Pancreas (tissue), 10 donors: ENCODE data around the gene AQP7. TPM values are rescaled to one million over a fixed set of nuclear protein-coding genes. Genes with fewer than 3 reads are reported as not detected.

Experiments
- ATAC-seq, 4 donors: fragments of 200-7000 bp; cut with Tn5 transposase; one replicate each; pipeline versions ENCODE4 v1.8.0 to v1.9.1; 2020; ENCODE audit warnings: mild to moderate bottlenecking in 4 of 4, moderate library complexity in 4 of 4
- DNase-seq, 6 donors: peaks; one replicate each; pipeline ENCODE4 v3.0.0-alpha.2; 2020
- FAIRE-seq: peaks from 2 replicates; lab custom pipeline; 2012; peaks lifted over from hg19 to GRCh38; lab: Jason Lieb, UNC
- H3K27ac ChIP-seq, 4 donors: fragments of 200-600 bp; sonication (generic); 1 replicate in 3 of 4; 2 replicates in 1 of 4; pipeline versions ENCODE4 v1.5.0 to v1.8.0; 2020
- H3K27me3 ChIP-seq, 4 donors: fragments of 200-600 bp; one replicate each; pipeline ENCODE4 v1.8.0; 2021
- H3K36me3 ChIP-seq, 3 donors: fragments of 200-600 bp; sonication (generic) in 1 of 3; one replicate each; pipeline versions ENCODE4 v1.5.0 to v1.8.0; 2020 to 2021
- H3K4me1 ChIP-seq, 3 donors: fragments of 200-600 bp; one replicate each; pipeline ENCODE4 v1.8.0; 2021
- H3K4me3 ChIP-seq, 4 donors: fragments of 200-600 bp; sonication (generic) in 2 of 4; one replicate each; pipeline versions ENCODE4 v1.5.0 to v1.8.0; 2020 to 2021
- H3K9me3 ChIP-seq, 4 donors: fragments of 200-600 bp; one replicate each; pipeline ENCODE4 v1.8.0; 2021
- CTCF ChIP-seq, 4 donors: fragments of 200-600 bp; sonication (generic) in 3 of 4; IDR thresholded peaks; one replicate each; pipeline versions ENCODE4 v1.5.0 to v1.8.0; 2021; ENCODE audit warnings: antibody characterized with exemption in 4 of 4
- WGBS, 2 donors: extraction: QIAGEN DNeasy Blood & Tissue Kit; methylation state at CpG; one replicate each; pipeline ENCODE4 v1.1.7; 2013; 5-methylcytosine and 5-hydroxymethylcytosine counted together
- intact Hi-C, 3 donors: fragments of 100-400 bp; cut with DNase I; formaldehyde crosslinking; loops; one replicate each; pipeline versions ENCODE4 v1.11.1 to v1.14.2; 2022
- polyA plus RNA-seq, 2 donors: library from polyadenylated mRNA; stranded (reverse); fragments of 200-250 nt; gene quantifications; one replicate each; pipeline ENCODE4 v1.2.3, GENCODE V29; 2013
- total RNA-seq, 6 donors: library from RNA; stranded (reverse); fragmentation: NEBNext Ultra II Directional in 4 of 6; extraction: Animal tissue kit (Norgen Biotek cat#: 25700) in 4 of 6; gene quantifications; one replicate each; pipeline versions ENCODE4 v1.2.1 to v1.2.4, GENCODE V29; 2021 to 2023
- donor health status: healthy with polysubstance abuse.
- donor health status: DM: no; HTN: no; CAD: no; lungs with moderate emphysema.
- donor health status: DM: no; HTN: no; CAD: no.
- donor health status: control.
- donor health status: control.
- donor health status: Bipolar disorder and iron deficiency.
- donor health status: DM: yes; HTN: yes; CAD: no.
- donor health status: DM: no; HTN: no; CAD: no.
- donor health status: DM: no; HTN: no; CAD: no.
- donor health status: DM: yes; HTN: yes; CAD: no.

AQP7 gene
- total and polyA plus RNA-seq, 8 donors = 1.0 to 12.0 (median 2.3) TPM

- no peak for FAIRE-seq
- H3K4me3 ChIP-seq = peak overlapping the region; percentile 30 to 61 (median 52)
- TF ChIP-seq CTCF (IDR thresholded peaks at IDR 0.05) = no peak
- WGBS, 2 donors = 24% methylated on average over 12 of the region's 12 CpGs
- intact Hi-C loops = no loop called here
- H3K36me3 ChIP-seq = peaks cover 0 to 11% (median 0%) of the 10 kb centered on the region in 3 donors
- H3K9me3 ChIP-seq = no peaks in the 10 kb centered on the region
- peak in 1 of 6 donors; percentile 67 for DNase-seq
- peak overlapping the region; percentile 66 to 80 (median 72) for H3K27ac ChIP-seq
- no peaks in the 10 kb centered on the region for H3K27me3 ChIP-seq
- H3K4me1 ChIP-seq = peaks cover 0 to 9% (median 0%) of the 10 kb centered on the region in 3 donors
- peak; percentile 32 to 57 (median 52) for ATAC-seq
Measured at GRCh38 chr9:33446240-33446945, 44.0 kb upstream of the AQP7 start.

DNA sequence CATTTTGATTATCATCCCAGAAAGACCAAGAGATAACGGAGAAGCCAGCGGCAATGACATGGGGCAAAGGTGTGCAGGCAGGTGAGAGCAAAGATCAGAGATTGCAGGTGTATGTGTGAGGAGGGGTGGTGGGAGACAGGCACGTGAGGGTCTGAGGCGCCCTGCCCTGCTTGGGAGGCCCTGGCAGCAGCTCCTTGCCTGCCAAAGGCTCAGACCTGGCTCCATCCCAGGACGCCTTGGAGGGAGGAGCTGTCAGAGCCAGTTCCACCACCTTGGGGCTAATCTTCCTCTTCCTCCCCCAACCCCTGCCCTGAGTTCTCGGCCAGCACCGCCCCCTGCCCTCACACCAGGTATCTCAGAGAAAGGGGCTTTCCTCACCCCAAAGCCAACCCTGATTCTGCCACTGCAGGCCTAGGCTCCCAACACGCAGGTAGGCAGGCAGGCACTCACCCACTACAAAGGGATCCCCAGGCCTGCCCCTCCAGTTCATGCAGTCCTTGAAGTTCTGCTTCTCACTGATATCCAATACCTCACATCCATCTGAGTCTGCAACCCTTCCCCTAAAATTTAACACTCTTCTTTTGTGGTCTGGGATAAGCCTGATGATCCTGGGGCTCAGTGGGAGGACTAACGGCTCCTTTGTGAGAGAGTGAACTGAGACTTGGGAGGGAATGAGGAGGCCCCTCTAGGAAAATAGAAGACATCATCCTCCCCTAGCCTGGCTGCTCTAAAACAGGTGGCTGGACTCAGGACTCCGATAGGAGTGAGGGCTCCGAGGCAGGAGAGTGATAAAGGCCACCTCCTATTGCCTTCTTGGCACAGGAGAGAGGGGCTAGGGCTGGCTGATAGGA, 43.2 kb upstream of the AQP7 start:
- Histone ChIP-seq H3K4me1 (peaks cover 0 to 9% (median 0%) of the 10 kb centered on the region in 3 donors), H3K9me3 (no peaks in the 10 kb centered on the region), H3K36me3 (peaks cover 0 to 11% (median 0%) of the 10 kb centered on the region in 3 donors), H3K4me3 (peak overlapping the region in 2 of 4 donors; percentile 60 to 61), H3K27ac (peak overlapping the region; percentile 66 to 80 (median 72)), H3K27me3 (no peaks in the 10 kb centered on the region)
- ATAC-seq (peak; percentile 33 to 68 (median 48)), DNase-seq (peak; percentile 71 to 89 (median 81)), FAIRE-seq (no peak)
- intact Hi-C loops = no loop called here
- no peak for TF ChIP-seq CTCF (IDR thresholded peaks at IDR 0.05)
- WGBS, 2 donors = 27 to 39% methylated on average over 8 to 11 of the region's 11 CpGs

GRCh38 chr9:33443464-33444154, 41.2 kb upstream of the AQP7 start:
- WGBS, 2 donors = 86% methylated on average over 10 of the region's 10 CpGs
- intact Hi-C loops = no loop called here
- FAIRE-seq (no peak), DNase-seq (no peak), ATAC-seq (no peak)
- Histone ChIP-seq H3K27ac (no peak overlapping the region), H3K9me3 (no peaks in the 10 kb centered on the region), H3K4me1 (peaks cover 0 to 15% (median 0%) of the 10 kb centered on the region in 3 donors), H3K27me3 (no peaks in the 10 kb centered on the region), H3K36me3 (peaks cover 0 to 11% (median 0%) of the 10 kb centered on the region in 3 donors), H3K4me3 (no peak overlapping the region)
- TF ChIP-seq CTCF (IDR thresholded peaks at IDR 0.05) = no peak

DNA sequence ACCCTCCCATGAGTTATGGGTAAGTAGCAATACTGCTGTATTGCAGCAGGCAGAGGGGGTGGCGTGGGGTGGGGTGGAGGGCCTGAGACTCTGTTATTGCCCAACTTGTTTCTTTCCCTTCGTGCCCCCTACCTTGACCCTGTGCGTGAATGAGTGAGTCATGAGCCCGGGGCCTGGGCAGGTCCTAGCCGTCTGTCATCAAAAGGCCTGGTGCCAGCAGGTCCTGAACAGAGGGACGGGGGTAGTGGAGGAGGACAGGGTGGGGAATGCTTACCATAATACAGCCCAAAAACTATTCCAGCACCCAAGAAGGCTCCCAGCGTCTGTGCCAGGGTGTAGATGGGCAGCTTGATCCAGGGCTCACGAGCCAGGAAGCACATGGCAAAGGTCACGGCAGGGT, 40.7 kb upstream of the AQP7 start:
- FAIRE-seq (no peak), ATAC-seq (no peak), DNase-seq (peak in 1 of 6 donors; percentile 36)
- TF ChIP-seq CTCF (IDR thresholded peaks at IDR 0.05) = no peak
- Histone ChIP-seq H3K36me3 (peaks cover 0 to 11% (median 0%) of the 10 kb centered on the region in 3 donors), H3K4me3 (no peak overlapping the region), H3K4me1 (peaks cover 0 to 15% (median 0%) of the 10 kb centered on the region in 3 donors), H3K27me3 (no peaks in the 10 kb centered on the region), H3K9me3 (no peaks in the 10 kb centered on the region), H3K27ac (no peak overlapping the region)
- intact Hi-C loops = no loop called here
- WGBS, 2 donors = 78 to 85% methylated on average over 9 of the region's 9 CpGs
